Effector memory CD4-positive, alpha-beta T cell (primary cell): ENCODE results near the gene TIGD7.

Source experiments
- DNase-seq, 3 donors: peaks; one replicate each; pipeline ENCODE4 v3.0.0-alpha.2; 2020
- H3K27ac ChIP-seq: 2 replicates; pipeline ENCODE4 v1.7.0; 2013; ENCODE audit warnings: mild to moderate bottlenecking, low read length, moderate library complexity; ENCODE audit not compliant: insufficient read depth, poor library complexity, severe bottlenecking
- H3K27me3 ChIP-seq: replicated peaks from 2 replicates; pipeline ENCODE4 v1.7.0; 2013; ENCODE audit warnings: mild to moderate bottlenecking, low read length; ENCODE audit not compliant: insufficient read depth, control insufficient read depth, poor library complexity, severe bottlenecking
- H3K36me3 ChIP-seq: 2 replicates; pipeline ENCODE4 v1.7.0; 2013; ENCODE audit warnings: mild to moderate bottlenecking, low read length, moderate library complexity; ENCODE audit not compliant: control insufficient read depth, insufficient read depth
- H3K4me1 ChIP-seq: 2 replicates; pipeline ENCODE4 v1.7.0; 2013; ENCODE audit warnings: low read length, mild to moderate bottlenecking; ENCODE audit not compliant: control insufficient read depth, insufficient read depth, poor library complexity, severe bottlenecking
- H3K4me3 ChIP-seq: 2 replicates; pipeline ENCODE4 v1.7.0; 2013; ENCODE audit warnings: low read length, low read depth, mild to moderate bottlenecking; ENCODE audit not compliant: insufficient read depth, poor library complexity, severe bottlenecking
- H3K9me3 ChIP-seq: 2 replicates; pipeline ENCODE4 v1.7.0; 2013; ENCODE audit warnings: mild to moderate bottlenecking, low read length, moderate library complexity; ENCODE audit not compliant: control insufficient read depth

TIGD7 gene

DNA sequence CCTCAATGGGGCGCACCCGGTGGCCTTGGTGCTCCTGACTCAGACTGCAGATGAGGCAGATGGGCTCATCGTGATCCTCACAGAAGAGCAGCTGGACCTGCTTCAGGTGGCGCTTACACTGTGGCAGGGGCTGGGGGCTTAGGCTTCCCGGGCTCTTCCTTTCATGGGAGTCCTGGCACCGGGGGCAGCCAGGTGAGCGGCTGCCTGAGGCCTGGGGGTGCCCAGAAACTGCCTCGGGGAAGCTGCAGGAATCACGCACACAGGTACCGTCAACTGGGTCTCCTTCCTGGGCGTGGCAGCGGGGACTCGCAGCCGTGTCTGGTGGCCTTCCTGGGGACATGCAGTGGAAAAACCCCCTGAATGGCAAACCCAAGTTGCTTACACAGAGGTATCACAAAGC is 55.8 kb downstream of the TIGD7 start:
- H3K9me3 ChIP-seq: no peaks in the 10 kb centered on the region
- H3K4me3 ChIP-seq: no peak overlapping the region
- no peaks in the 10 kb centered on the region for H3K27me3 ChIP-seq
- DNase-seq: no peak
- H3K4me1 ChIP-seq: no peaks in the 10 kb centered on the region
- H3K36me3 ChIP-seq: no peaks in the 10 kb centered on the region
- no peak overlapping the region for H3K27ac ChIP-seq

DNA sequence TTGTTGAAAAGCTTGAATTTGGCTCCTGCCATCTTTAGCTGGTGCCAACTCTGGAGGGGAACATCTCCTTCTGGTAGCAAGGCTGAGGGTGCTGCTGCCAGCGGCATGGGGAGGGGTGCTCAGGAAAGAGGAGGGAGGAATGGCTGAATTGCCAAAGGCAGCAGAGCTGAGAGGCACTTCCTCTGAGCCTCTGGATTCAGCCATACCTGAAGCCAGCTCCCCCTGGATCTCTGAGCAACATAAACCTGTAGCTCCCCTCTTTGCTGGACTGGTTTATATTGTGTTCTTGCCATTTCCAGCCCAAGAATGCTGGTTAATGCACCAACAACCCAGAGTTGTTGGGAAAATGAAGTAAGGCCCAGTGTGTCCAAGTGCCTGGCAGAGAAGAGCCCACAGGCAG is 56.2 kb downstream of the TIGD7 start:
- no peak overlapping the region for H3K4me3 ChIP-seq
- H3K36me3 ChIP-seq: no peaks in the 10 kb centered on the region
- no peaks in the 10 kb centered on the region for H3K27me3 ChIP-seq
- no peaks in the 10 kb centered on the region for H3K9me3 ChIP-seq
- H3K4me1 ChIP-seq: no peaks in the 10 kb centered on the region
- no peak for DNase-seq
- H3K27ac ChIP-seq: no peak overlapping the region
